Muscle layer of colon (tissue), 2 donors: ENCODE data around the gene KRTAP13-1.

ENCODE experiments used
- H3K27ac ChIP-seq: one replicate; pipeline ENCODE4 v1.7.0; 2013; ENCODE audit warnings: low read depth, mild to moderate bottlenecking, low read length, moderate library complexity
- H3K27me3 ChIP-seq, 2 donors: one replicate each; pipeline ENCODE4 v1.7.0; 2013; ENCODE audit warnings: low read length in 2 of 2, mild to moderate bottlenecking in 2 of 2; ENCODE audit not compliant: insufficient read depth in 2 of 2, control insufficient read depth in 1 of 2
- H3K36me3 ChIP-seq: one replicate; pipeline ENCODE4 v1.7.0; 2013; ENCODE audit warnings: mild to moderate bottlenecking, low read length; ENCODE audit not compliant: insufficient read depth
- H3K4me1 ChIP-seq: one replicate; pipeline ENCODE4 v1.7.0; 2013; ENCODE audit warnings: mild to moderate bottlenecking, low read length; ENCODE audit not compliant: insufficient read depth
- H3K4me3 ChIP-seq, 2 donors: one replicate each; pipeline ENCODE4 v1.7.0; 2013; ENCODE audit warnings: low read length in 2 of 2, low read depth in 1 of 2, mild to moderate bottlenecking in 1 of 2, moderate library complexity in 1 of 2
- H3K9ac ChIP-seq: one replicate; pipeline ENCODE4 v1.7.0; 2013; ENCODE audit warnings: low read length
- H3K9me3 ChIP-seq: one replicate; pipeline ENCODE4 v1.7.0; 2013; ENCODE audit warnings: mild to moderate bottlenecking, low read length
- donor health status: abdominal sarcoma.
- donor health status: Adenocarcinoma of cecum.

Gene KRTAP13-1, protein sequence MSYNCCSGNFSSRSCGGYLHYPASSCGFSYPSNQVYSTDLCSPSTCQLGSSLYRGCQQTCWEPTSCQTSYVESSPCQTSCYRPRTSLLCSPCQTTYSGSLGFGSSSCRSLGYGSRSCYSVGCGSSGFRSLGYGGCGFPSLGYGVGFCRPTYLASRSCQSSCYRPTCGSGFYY

DNA sequence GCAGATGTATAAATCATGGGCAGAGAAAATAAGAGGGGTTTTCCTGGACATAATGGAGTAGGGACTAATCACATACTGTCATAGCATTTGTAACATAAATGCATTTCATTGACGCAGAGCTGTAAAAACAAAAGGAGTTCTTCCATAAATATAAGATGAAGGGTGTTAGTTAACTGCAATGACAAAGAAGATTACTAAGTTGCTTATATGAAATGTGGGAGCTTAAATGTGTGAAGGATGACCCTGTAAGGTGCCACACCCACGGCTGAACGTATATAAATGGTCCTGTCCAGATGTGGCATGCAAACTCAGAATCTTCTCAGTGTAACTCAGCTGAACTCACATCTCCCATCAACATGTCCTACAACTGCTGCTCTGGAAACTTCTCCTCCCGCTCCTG, at the start of gene KRTAP13-1:
Gene KRTAP13-1, plus strand, starts transcription at position 301 of the 400 bp plus-strand sequence. Its CDS starts 56 bp downstream, at position 357.
- no peak within 1 kb of the TSS for H3K27ac ChIP-seq
- H3K9ac ChIP-seq, result no peak within 1 kb of the TSS

DNA sequence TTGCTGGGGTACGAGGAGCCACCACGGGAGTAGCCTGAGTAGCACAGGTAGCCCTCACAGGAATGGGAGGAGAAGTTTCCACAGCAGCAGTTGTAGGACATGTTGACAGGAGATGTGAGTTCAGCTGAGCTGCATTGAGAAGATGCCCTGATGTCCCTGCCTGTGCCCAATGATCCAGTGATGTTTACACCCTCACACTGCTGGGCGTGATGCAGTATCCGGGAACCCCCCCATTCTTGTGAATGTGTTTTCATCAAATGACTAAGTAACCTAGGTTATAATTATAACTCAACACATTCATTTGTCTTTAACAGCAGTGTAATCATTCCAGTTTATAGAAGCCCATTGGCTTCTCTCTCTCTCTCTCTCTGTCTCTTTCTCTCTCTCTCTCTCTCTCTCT, 47.3 kb upstream of the KRTAP13-1 start, which contains the start of gene KRTAP23-1:
Gene KRTAP23-1, minus strand, starts transcription at position 101 of the 400 bp plus-strand sequence. Its CDS starts 0 bp downstream, at position 101.
- H3K36me3 ChIP-seq, result no peaks in the 10 kb centered on the region
- H3K27ac ChIP-seq, result no peak within 1 kb of the TSS
- H3K9me3 ChIP-seq, result no peaks in the 10 kb centered on the region
- no peaks in the 10 kb centered on the region for H3K27me3 ChIP-seq
- H3K4me3 ChIP-seq, result no peak within 1 kb of the TSS
- H3K9ac ChIP-seq, result no peak within 1 kb of the TSS
- H3K4me1 ChIP-seq, result no peaks in the 10 kb centered on the region

More for the DNA sequence above, at the start of gene KRTAP13-1:
- H3K27me3 ChIP-seq, result no peaks in the 10 kb centered on the region
- no peak within 1 kb of the TSS for H3K4me3 ChIP-seq
- no peaks in the 10 kb centered on the region for H3K9me3 ChIP-seq
- H3K4me1 ChIP-seq, result no peaks in the 10 kb centered on the region
- H3K36me3 ChIP-seq, result no peaks in the 10 kb centered on the region

DNA sequence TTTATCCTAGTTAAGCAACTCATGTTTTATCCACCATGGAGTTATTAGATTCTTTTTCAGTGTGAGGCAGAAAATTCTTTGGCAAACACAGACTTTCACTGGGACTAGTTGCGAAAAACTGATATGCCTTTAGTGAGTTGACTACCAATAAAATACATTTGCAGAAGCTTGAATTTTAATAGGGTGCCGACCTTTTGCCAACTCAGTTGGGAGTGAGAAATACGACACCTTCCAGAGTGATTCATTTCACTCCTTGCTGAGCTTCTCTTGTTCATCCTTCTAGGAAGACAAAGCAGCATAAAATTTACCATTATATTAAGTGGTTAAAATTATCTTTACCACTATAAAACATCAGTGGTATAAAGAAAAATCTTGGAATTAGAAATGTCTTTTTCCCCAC, 46.3 kb upstream of the KRTAP13-1 start:
- H3K4me1 ChIP-seq, result no peaks in the 10 kb centered on the region

DNA sequence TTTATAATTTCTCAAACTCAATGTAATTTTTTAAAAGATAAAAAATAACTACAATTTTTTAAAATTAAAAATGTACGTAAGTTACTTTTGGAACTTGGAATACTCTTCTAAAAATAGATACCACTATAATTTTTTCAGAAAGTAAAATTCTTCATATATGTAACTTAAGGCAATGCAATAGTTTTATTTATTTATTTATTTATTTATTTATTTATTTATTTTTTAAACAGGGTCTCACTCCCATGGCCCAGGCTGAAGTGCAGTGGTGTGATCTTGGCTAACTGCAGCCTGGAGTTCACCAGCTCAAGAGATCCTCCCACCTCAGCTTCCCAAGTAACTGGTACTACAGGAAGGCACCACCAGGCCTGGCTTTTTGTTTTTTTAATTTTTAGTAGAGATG, 44.3 kb upstream of the KRTAP13-1 start:
- no peak overlapping the region for H3K27ac ChIP-seq
- H3K9me3 ChIP-seq, result no peaks in the 10 kb centered on the region
- no peaks in the 10 kb centered on the region for H3K4me1 ChIP-seq
- H3K36me3 ChIP-seq, result no peaks in the 10 kb centered on the region
- H3K4me3 ChIP-seq, result no peak overlapping the region
- no peaks in the 10 kb centered on the region for H3K27me3 ChIP-seq
- H3K9ac ChIP-seq, result no peak overlapping the region

More for the DNA sequence above, 46.3 kb upstream of the KRTAP13-1 start:
- Histone ChIP-seq H3K27me3 (no peaks in the 10 kb centered on the region), H3K36me3 (no peaks in the 10 kb centered on the region), H3K9ac (no peak overlapping the region), H3K4me3 (no peak overlapping the region), H3K27ac (no peak overlapping the region), H3K9me3 (no peaks in the 10 kb centered on the region)

DNA sequence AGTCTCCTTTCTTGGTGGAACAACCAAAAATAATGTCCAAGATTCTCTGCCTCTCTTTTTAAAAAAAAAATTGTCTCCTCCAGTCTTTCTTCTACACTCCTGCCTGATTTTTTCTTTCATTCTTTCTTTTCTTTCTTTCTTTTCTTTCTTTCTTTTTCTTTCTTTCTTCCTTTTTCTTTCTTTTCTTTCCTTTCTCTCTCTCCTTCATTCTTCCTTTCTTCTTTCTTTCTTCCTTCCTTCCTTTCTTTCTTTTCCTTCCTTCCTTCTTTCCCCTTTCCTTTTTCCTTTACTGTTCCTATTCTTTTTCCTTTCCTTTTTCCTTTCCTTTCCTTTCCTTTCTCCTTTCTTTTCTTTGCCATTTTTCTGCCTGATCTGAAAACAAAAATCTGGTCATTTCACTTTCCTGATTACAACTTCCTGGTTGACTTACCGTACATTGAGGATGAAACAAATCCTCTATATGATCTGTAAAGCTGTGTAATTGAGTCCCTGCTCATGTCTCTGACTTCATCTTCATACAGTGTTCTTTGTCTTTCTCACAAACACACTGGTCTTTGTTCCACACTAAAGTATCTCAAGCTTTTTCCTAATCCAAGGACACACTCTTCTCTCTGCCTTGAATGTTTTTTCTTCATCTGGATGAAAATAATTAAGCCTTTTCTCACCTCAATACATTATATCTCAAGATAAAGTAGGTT, 41.4 kb upstream of the KRTAP13-1 start:
- no peak overlapping the region for H3K4me3 ChIP-seq

DNA sequence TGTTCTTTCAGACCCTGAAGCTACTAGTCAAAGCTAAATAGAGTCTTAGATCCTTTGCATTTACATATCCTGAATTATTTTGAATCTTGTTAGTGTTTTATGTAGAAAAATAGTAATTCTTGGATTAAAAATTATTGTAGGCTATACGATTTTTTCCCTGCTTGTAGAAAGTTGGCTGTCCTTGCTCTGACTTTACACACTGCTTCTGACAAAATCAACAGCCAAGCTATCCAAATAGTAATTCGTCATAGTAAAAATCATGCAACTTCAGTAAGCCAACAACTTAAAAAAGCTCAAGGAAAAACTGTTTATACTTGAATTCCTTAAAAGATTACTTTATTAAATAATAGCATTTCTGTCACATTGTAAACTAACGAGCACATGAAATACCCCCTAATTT, 39.9 kb upstream of the KRTAP13-1 start:
- no peak overlapping the region for H3K4me3 ChIP-seq
- no peak overlapping the region for H3K27ac ChIP-seq
- H3K9me3 ChIP-seq, result no peaks in the 10 kb centered on the region
- H3K27me3 ChIP-seq, result no peaks in the 10 kb centered on the region
- H3K36me3 ChIP-seq, result no peaks in the 10 kb centered on the region
- no peak overlapping the region for H3K9ac ChIP-seq
- H3K4me1 ChIP-seq, result no peaks in the 10 kb centered on the region

More for the DNA sequence above, 41.4 kb upstream of the KRTAP13-1 start:
- no peaks in the 10 kb centered on the region for H3K36me3 ChIP-seq
- H3K9me3 ChIP-seq, result no peaks in the 10 kb centered on the region
- H3K27me3 ChIP-seq, result no peaks in the 10 kb centered on the region
- H3K4me1 ChIP-seq, result no peaks in the 10 kb centered on the region
- H3K9ac ChIP-seq, result no peak overlapping the region
- H3K27ac ChIP-seq, result no peak overlapping the region

DNA sequence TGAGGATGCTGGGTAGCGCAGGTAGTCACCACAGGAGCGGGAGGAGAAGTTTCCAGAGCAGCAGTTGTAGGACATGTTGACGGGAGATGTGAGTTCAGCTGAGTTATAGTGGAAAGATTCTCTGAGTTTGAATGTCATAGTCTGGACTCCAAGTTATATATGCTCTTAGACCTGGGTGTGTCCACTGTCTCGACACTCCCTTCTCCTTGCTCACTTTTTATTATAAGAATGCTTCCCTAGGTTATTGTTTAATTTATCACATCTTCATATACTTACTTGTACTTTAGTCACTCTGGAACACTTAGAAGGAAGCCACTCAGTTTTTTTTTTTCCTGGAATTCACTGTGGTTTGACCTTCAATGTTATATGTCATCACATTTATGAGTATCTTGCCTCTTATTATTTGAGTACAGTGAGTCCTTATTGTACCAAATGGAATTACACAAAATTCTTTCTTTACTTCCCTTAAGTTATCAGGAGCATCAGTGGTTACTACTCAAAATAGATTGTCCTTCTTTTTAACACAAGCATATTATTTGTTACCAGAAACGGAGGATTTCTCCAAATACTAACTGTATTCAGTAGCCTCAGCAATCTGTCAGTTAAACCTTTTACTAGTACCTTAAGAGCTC, 23.6 kb upstream of the KRTAP13-1 start, which contains the start of gene KRTAP13-2:
Gene KRTAP13-2, minus strand, starts transcription at position 133 of the 632 bp plus-strand sequence. Its CDS starts 58 bp downstream, at position 75.
- H3K27me3 ChIP-seq, result no peaks in the 10 kb centered on the region
- H3K4me3 ChIP-seq, result no peak within 1 kb of the TSS
- H3K9me3 ChIP-seq, result no peaks in the 10 kb centered on the region
- no peak within 1 kb of the TSS for H3K27ac ChIP-seq
- no peak within 1 kb of the TSS for H3K9ac ChIP-seq
- H3K4me1 ChIP-seq, result no peaks in the 10 kb centered on the region
- no peaks in the 10 kb centered on the region for H3K36me3 ChIP-seq

DNA sequence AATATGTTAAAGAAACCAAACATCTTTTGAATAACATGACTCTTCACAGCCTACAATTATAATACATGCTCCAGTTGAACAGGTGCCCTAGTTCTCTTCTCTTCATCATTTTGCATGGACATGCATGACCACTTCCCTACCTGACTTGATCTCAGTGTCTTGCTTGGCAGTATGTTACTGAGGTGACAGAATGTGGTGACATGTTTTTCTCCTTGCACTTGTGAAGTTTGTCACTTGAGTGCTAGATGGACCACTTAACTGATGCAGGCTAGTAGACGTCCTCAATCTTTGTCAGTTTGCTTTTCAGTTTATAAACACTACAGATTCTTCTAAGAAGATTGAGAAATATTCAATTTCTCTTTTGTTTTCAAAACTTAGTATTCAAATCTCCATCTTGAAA, 13.6 kb upstream of the KRTAP13-1 start:
- no peaks in the 10 kb centered on the region for H3K9me3 ChIP-seq
- no peaks in the 10 kb centered on the region for H3K27me3 ChIP-seq
- H3K4me1 ChIP-seq, result no peaks in the 10 kb centered on the region
- H3K36me3 ChIP-seq, result no peaks in the 10 kb centered on the region
- no peak overlapping the region for H3K27ac ChIP-seq
- H3K9ac ChIP-seq, result no peak overlapping the region
- no peak overlapping the region for H3K4me3 ChIP-seq

DNA sequence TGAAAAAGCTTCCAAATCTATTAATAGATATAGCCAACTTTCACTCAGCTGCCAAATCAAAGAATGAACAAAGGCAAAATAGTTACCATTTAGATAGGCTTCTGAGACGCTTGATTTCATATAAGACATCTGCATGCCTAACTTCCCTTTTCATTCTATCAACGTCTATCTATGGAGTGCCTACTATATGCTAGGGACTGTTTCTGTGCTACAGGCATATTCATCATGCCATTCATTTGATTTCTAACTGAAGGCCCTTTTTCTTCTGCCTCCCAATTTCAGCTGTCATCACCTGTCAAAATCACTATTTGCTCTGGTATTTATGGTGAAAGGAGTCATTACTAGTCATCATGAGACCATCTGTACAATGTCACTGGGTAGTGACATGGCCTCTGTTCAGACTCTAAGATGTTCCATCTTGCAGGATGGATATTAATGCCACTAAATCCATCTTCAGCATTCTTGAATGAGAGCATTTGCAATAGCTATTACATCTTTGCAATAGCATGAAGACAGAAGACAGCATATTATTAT, 4.3 kb upstream of the KRTAP13-1 start:
- no peaks in the 10 kb centered on the region for H3K9me3 ChIP-seq
- H3K9ac ChIP-seq, result no peak overlapping the region
- no peaks in the 10 kb centered on the region for H3K27me3 ChIP-seq
- no peak overlapping the region for H3K27ac ChIP-seq
- H3K4me1 ChIP-seq, result no peaks in the 10 kb centered on the region
- H3K4me3 ChIP-seq, result no peak overlapping the region
- no peaks in the 10 kb centered on the region for H3K36me3 ChIP-seq

DNA sequence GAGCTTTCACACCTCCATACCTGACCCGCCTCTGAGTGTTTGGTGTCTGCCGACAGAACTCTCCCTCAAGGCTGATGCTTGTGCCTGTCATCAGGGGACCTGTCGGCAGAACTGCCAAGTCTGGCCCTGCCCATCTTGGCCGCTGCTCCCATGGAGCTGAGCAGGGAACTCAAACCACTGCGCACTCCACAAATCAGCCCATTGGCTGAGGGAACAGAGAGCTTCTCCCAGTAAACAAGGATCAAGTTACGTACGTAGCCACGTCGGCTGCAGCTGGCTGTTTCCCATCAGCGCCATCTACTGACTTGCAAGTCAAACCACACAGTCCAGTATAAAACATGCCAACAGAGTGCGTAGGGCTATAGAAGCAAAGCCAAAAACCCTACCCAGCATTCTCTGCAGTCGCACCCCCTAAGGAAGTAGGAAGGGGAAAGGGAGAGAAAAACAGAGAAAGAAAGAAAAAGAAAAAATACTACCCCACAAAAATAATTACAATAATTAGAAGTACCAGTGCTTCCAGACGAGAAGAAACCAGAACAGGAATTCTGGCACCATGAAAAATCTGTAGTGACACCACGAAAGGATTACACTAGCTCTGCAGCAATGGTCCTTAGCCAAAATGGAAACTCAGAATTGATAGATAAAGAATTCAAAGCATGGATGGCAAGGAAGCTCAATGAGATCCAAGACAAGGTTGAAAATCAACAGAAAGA, 13.1 kb downstream of the KRTAP13-1 start:
- no peaks in the 10 kb centered on the region for H3K4me1 ChIP-seq
- H3K27ac ChIP-seq, result no peak overlapping the region
- no peaks in the 10 kb centered on the region for H3K36me3 ChIP-seq
- no peaks in the 10 kb centered on the region for H3K27me3 ChIP-seq
- H3K9ac ChIP-seq, result no peak overlapping the region
- no peaks in the 10 kb centered on the region for H3K9me3 ChIP-seq
- H3K4me3 ChIP-seq, result no peak overlapping the region

DNA sequence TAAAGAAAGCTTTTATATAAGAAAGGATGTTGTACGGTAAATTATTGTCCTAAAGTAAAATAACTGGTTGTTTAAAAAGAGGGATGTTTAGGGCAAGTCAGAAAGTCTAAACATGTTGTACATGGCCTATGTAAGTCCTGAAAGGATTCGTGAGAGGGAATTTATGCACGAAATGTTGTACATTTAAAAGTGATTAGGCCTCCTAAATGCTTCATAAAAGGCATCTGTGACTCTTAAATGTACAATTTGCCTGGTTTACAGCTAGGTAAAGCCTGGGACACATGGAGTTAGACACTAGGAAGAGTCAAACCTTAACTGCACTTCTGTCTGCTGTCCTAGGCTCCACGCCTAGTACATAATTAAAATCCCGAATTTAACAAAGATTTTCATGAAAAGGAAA, 20.2 kb downstream of the KRTAP13-1 start:
- no peak overlapping the region for H3K27ac ChIP-seq
- no peaks in the 10 kb centered on the region for H3K27me3 ChIP-seq
- H3K9me3 ChIP-seq, result no peaks in the 10 kb centered on the region
- H3K9ac ChIP-seq, result no peak overlapping the region
- H3K36me3 ChIP-seq, result no peaks in the 10 kb centered on the region
- H3K4me1 ChIP-seq, result no peaks in the 10 kb centered on the region
- no peak overlapping the region for H3K4me3 ChIP-seq
